ENCODE data around the gene KCNMB3.

KCNMB3 gene

DNA sequence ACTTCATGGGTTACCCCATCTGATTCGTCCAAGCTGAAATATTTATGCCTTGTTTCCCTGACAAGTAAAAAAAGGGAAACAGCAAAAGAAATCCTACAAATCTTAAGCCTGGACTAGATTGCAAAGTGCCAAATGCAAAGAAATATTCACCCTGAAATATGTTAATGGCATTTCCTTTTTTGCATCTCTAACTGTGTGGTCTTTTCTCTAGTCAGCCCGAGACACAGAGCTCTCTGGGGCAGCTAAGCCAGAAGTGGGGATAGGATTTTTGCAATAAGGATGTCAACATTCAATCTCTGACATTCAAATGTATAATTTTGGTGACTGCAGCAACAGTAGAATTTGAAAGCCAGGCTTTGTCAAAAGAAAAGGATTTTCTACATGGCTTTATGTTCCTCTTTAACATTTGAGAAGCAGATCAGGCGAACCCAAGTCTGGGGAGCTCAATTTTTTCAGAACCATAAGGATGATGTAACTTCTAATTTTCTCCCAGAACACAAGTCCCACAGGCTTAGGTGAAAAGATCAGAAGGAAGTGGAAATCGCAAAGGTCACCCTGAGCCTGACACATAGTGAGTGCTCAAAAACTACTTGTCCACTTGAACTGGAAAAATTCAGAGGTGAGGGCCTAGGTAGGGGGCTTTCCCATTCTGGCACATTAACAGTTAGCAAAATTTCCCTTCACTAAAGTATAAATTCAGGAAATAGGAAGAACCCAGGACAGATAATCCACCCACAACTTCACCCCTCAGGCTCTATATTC, 28.2 kb upstream of the KCNMB3 start:
- H2AFZ ChIP-seq (ENCODE audit: low read length), result no peak overlapping the region

DNA sequence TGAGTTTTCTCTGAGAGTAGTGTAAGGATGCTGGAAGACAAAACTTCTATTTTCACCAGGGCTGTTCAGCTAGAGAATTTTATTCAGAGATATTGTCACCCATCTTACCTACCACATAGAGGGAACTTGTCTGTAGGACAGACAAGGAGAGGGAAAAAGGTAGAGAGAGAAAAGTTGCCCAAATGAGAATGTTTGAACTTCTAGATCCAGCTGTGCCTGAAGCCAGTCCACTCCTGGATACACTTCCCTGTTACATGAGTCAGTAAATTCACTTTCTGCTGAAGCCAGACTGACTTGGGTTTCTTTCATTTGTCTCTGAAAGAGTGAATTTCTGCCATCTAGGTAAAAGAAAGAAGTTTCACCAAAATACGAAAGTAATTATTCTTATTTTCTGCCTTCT, 27.2 kb upstream of the KCNMB3 start:
- no peaks in the 10 kb centered on the region for H3K79me2 ChIP-seq (ENCODE audit: insufficient read depth, low read length)
- H3K4me2 ChIP-seq (ENCODE audit: low read depth, low read length, poor library complexity, severe bottlenecking), result no peak overlapping the region
- no peaks in the 10 kb centered on the region for H3F3A ChIP-seq (ENCODE audit: low read depth)
- H3K9me3 ChIP-seq (ENCODE audit: insufficient read depth, low read depth, low read length), result no peaks in the 10 kb centered on the region
- H4K20me1 ChIP-seq (ENCODE audit: insufficient read depth, low read length, poor library complexity, severe bottlenecking), result no peaks in the 10 kb centered on the region
- no peak for TF ChIP-seq EZH2phosphoT487 (IDR thresholded peaks at IDR 0.05; ENCODE audit: borderline replicate concordance)
- TF ChIP-seq, protein P1, sequence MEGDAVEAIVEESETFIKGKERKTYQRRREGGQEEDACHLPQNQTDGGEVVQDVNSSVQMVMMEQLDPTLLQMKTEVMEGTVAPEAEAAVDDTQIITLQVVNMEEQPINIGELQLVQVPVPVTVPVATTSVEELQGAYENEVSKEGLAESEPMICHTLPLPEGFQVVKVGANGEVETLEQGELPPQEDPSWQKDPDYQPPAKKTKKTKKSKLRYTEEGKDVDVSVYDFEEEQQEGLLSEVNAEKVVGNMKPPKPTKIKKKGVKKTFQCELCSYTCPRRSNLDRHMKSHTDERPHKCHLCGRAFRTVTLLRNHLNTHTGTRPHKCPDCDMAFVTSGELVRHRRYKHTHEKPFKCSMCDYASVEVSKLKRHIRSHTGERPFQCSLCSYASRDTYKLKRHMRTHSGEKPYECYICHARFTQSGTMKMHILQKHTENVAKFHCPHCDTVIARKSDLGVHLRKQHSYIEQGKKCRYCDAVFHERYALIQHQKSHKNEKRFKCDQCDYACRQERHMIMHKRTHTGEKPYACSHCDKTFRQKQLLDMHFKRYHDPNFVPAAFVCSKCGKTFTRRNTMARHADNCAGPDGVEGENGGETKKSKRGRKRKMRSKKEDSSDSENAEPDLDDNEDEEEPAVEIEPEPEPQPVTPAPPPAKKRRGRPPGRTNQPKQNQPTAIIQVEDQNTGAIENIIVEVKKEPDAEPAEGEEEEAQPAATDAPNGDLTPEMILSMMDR (conservative IDR thresholded peaks at IDR 0.05; ENCODE audit: low read length), result no peak
- H3K4me1 ChIP-seq (ENCODE audit: insufficient read depth, low read length, poor library complexity, severe bottlenecking), result no peaks in the 10 kb centered on the region
- H2AFZ ChIP-seq (ENCODE audit: low read length), result no peak overlapping the region
- no peak overlapping the region for H3K4me3 ChIP-seq (ENCODE audit: low read length, poor library complexity, severe bottlenecking)
- H3K36me3 ChIP-seq (ENCODE audit: insufficient read depth, low read length), result no peaks in the 10 kb centered on the region
- H3K27me3 ChIP-seq (ENCODE audit: insufficient read depth, low read length, poor library complexity, severe bottlenecking), result no peaks in the 10 kb centered on the region
- no peaks in the 10 kb centered on the region for H3K9me2 ChIP-seq (replicated peaks; ENCODE audit: low read depth, low read length)
- no peak overlapping the region for H3K9ac ChIP-seq (ENCODE audit: low read depth, low read length, poor library complexity, severe bottlenecking)

More for the DNA sequence above, 28.2 kb upstream of the KCNMB3 start:
- no peaks in the 10 kb centered on the region for H3K4me1 ChIP-seq (ENCODE audit: insufficient read depth, low read length, poor library complexity, severe bottlenecking)
- no peaks in the 10 kb centered on the region for H3K9me2 ChIP-seq (replicated peaks; ENCODE audit: low read depth, low read length)
- no peaks in the 10 kb centered on the region for H3K79me2 ChIP-seq (ENCODE audit: insufficient read depth, low read length)
- no peaks in the 10 kb centered on the region for H3K9me3 ChIP-seq (ENCODE audit: insufficient read depth, low read depth, low read length)
- H4K20me1 ChIP-seq (ENCODE audit: insufficient read depth, low read length, poor library complexity, severe bottlenecking), result no peaks in the 10 kb centered on the region
- no peak overlapping the region for H3K9ac ChIP-seq (ENCODE audit: low read depth, low read length, poor library complexity, severe bottlenecking)
- no peaks in the 10 kb centered on the region for H3F3A ChIP-seq (ENCODE audit: low read depth)
- H3K36me3 ChIP-seq (ENCODE audit: insufficient read depth, low read length), result no peaks in the 10 kb centered on the region
- H3K4me3 ChIP-seq (ENCODE audit: low read length, poor library complexity, severe bottlenecking), result no peak overlapping the region
- TF ChIP-seq EZH2phosphoT487 (IDR thresholded peaks at IDR 0.05; ENCODE audit: borderline replicate concordance), result no peak
- TF ChIP-seq, protein P1 (conservative IDR thresholded peaks at IDR 0.05; ENCODE audit: low read length), result no peak
- no peak overlapping the region for H3K4me2 ChIP-seq (ENCODE audit: low read depth, low read length, poor library complexity, severe bottlenecking)
- H3K27me3 ChIP-seq (ENCODE audit: insufficient read depth, low read length, poor library complexity, severe bottlenecking), result no peaks in the 10 kb centered on the region

DNA sequence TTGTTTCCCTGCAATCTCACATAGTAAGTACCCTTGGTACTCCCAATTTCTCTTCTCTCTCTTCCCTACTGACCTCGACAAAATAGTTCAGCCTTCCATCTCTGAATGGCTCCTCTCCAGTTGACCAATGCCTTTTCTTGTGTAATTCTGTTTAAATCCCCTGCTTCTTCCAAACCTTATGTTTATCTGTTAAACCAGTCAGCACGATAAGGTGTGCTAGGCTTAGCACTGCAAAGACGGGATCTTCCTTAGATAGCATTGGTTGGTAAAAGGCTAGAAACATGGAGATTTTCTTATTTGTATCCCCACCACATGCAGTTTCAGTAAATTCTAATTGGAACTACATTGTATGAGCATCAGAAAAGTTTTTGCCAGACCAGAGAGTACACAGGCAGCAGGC, 25.8 kb upstream of the KCNMB3 start:
- TF ChIP-seq EZH2phosphoT487 (IDR thresholded peaks at IDR 0.05; ENCODE audit: borderline replicate concordance), result no peak
- TF ChIP-seq, protein P1 (conservative IDR thresholded peaks at IDR 0.05; ENCODE audit: low read length), result no peak
- Histone ChIP-seq H3K9me2 (replicated peaks; ENCODE audit: low read depth, low read length) (no peaks in the 10 kb centered on the region), H3K9ac (ENCODE audit: low read depth, low read length, poor library complexity, severe bottlenecking) (no peak overlapping the region), H4K20me1 (ENCODE audit: insufficient read depth, low read length, poor library complexity, severe bottlenecking) (no peaks in the 10 kb centered on the region), H3K9me3 (ENCODE audit: insufficient read depth, low read depth, low read length) (no peaks in the 10 kb centered on the region), H3K36me3 (ENCODE audit: insufficient read depth, low read length) (no peaks in the 10 kb centered on the region), H3K27me3 (ENCODE audit: insufficient read depth, low read length, poor library complexity, severe bottlenecking) (no peaks in the 10 kb centered on the region), H2AFZ (ENCODE audit: low read length) (no peak overlapping the region), H3K4me1 (ENCODE audit: insufficient read depth, low read length, poor library complexity, severe bottlenecking) (no peaks in the 10 kb centered on the region), H3K79me2 (ENCODE audit: insufficient read depth, low read length) (no peaks in the 10 kb centered on the region), H3K4me3 (ENCODE audit: low read length, poor library complexity, severe bottlenecking) (no peak overlapping the region), H3F3A (ENCODE audit: low read depth) (no peaks in the 10 kb centered on the region), H3K4me2 (ENCODE audit: low read depth, low read length, poor library complexity, severe bottlenecking) (no peak overlapping the region)

All from Loucy (cell line).